ENCODE measurements around the gene ENOPH1.
A peak's percentile ranks its signal among the peaks of the same experiment; 100 is the strongest.
"Not testable (repeated sequence)": the region's sequence is repeated elsewhere in the genome, so short reads cannot be mapped to it uniquely, and the experiment has no call there.

The ENOPH1 gene

DNA sequence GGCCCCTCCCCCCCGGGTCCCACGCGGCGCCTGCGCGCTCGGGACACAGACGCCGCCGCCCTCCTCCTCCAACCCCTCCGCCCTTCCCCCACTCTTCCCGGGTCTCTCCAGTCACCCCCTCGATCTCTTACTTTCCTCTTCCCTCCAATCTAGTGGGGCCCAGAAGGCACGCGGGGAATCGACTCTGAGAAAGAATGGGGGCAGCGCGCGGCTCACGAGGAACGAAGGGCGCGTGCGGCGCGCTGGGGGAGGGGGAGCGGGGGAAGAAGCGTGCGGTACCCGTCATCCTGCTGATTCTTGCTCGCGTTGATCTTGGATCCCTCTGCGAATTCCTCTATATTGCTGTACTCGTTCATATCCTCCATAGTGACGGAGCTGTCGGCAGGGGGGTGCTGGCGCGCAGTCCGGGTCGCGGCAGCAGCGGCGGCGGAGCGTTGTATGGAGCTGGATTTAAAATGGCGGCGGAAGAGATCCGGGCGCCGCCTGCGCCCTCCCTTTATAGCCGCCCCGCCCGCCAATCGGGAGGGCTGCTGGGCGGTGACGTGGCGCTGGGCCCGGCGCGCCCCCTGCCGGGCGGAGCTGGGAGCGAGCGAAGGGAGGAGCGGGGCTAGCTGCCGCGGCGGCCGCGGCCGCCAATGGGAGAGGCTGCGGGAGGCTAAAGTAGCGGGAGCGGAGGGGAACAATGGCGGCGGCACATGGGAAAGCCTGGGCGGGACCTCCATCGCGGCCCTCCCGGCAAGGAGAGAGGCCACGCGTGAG, 1.2 kb upstream of the ENOPH1 start:
- DNase-seq: peak; percentile 91 to 96

GRCh38 chr4:82429728-82430192, 630 bp upstream of the ENOPH1 start:
- peak; percentile 73 to 82 for DNase-seq

DNA sequence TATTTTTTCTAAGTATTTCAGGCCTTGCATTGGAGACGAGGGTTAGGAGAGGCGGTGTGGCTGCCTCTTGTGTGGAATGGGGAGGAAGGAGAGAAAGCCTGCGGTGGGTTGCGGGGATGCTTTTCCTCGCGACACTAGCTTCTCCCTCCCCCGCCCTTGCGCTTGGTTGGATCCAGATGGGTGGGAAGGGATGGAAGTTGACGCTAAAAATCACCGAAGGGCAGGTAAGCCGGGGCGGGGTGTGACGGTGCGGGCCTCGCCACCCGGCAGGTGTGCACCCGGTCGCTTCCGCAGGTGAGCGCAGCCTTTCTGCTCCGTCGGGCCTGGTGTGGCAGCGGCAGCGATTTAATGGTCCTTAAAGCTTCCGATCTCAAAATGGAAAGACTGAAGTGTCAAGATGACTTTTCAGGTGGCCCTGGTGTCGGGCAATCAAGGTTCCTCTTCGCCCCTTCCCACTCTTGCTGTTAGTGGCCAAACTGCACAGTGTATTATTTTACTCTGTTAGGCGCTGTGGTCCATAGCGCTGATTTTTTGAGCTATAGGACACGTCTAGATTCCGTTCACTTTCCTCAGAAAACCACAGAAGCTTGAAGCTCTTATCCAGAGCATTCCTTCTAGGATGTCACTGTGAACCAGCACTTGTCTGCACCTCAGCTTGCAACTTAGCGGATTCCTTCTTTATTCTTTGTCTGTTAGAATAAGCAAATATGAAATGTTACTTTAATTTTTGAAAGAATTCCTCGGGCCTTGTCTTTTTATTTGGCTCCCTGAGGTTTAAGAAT, 765 bp downstream of the ENOPH1 start:
- DNase-seq: peak; percentile 14 to 55

DNA sequence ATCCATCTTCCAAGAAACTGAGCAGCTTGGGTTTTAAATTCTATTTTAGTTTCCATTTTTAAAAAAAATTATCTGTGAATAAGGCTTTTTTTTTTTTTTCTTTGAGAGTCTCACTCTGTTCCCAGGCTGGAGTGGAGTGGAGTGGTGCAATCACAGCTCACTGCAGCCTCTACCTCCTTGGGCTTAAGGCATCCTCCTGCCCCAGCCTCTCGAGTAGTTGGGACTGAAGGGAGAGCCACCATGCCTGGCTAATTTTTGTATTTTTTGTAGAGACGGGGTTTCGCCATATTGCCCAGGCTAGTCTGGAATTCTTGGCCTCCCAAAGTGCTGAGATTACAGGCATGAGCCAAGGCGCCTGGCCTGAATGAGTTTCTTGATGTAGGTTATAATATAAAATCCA, 1.4 kb downstream of the ENOPH1 start:
- DNase-seq: no peak

DNA sequence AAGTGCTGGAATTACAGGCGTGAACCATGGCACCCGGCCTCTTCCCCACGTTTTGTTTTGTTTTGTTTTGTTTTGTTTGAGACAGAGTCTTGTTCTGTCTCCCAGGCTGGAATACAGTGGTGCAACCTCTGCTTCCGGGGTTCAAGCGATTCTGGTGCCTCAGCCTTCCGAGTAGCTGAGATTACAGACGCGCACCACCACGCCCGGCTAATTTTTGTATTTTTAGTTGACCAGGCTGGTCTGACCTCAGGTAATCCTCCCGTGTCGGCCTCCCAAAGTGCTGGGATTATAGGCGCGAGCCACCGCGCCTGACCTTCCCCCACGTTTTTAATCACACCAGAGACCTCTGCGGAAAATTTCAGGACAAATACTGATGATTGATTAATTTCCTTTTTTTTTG, 2.2 kb downstream of the ENOPH1 start:
- no peak for DNase-seq

GRCh38 chr4:82433791-82434190, 3.4 kb downstream of the ENOPH1 start:
- DNase-seq: no peak

DNA sequence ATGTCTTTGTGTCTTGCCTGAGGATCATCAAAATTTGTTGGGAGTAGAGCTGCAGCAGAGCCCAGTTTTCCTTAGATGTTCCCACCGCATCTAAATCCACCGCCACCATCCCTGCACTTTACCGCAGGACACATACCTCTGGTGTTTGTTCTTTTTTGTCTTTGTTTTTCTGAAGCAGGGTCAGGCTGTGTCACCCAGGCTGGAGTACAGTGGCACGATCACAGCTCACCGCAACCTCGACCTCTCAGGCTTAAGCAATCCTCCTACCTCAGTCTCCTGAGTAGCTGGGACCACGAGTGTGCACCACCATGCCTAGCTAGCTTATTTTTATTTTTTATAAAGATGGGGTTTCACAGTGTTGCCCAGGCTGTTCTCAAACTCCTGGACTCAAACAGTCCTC, 4.6 kb downstream of the ENOPH1 start:
- DNase-seq: no peak

DNA sequence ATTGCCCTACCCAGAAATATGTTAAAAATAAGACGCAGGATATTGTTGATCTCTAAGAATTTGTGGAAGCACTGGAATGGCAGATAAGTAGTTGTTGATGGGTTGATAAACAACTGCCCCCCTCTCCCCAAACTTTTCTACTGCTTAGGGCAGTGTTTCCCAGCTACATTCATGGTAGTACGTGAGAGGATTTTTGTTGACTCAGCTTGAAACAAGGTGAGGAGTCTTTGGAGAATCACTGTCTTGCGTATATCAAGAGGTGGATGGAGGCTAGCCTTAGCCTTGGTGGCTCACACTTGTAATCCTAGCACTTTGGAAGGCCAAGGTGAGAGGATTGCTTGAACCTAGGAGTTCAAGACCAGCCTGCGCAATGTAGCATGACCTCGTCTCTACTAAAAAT, 5.7 kb downstream of the ENOPH1 start:
- DNase-seq: no peak

- no peak for DNase-seq
Observed at GRCh38 chr4:82436780-82437179, 6.4 kb downstream of the ENOPH1 start.

DNA sequence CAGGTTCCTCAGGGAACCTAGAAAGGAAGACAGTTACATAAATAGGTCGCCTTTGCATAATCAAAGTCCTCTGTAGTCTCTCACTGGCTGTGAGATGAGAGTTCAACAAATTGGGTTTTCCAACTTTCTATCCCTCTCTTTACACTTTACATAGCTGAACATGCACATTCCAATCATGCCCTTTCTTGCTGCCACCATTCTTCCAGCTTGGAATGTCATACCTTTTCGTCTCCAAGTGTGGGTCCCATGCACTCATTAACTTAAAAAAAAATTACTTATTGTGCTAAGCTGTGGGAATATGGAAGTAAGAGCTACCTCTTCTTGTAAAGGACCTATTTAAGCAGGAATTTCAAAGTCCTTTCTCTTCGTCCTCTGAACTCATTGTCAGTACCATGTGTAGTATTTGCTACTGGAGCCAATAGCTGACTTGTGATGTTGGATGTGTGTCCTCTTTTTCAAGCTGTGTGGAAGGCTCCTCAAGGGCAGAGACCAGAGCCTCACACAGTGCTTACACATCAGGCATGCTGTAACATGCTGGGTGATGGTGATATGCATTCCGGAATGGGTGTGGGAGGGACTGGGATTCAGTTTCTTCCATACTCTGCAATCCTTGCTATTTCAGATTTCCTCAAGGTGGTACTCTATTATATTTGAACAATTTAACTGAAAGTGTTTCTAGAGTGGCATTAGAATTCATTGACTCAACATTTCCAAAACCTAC, 7.1 kb downstream of the ENOPH1 start:
- DNase-seq: no peak

DNA sequence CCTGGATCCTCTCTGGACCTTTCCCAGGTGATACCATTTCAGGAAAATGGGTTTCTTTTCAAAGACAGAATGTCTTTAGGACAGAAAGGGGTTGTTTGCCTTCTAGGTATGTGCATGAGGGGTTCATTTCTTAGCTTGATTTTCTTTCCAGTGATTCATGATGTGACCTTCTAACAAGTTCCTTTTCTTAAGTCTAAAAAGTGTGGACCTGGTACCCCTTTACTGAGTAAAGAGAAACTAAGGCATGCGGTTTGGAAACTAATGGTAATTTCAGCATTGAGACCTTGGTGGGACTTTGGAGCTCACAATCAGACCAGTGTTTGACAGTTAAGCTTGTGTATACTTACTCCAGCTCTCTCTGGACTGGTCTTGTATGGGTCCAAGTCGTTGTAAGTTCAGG, 8.7 kb downstream of the ENOPH1 start:
- no peak for DNase-seq

GRCh38 chr4:82447886-82448285, 17.5 kb downstream of the ENOPH1 start:
- DNase-seq: no peak

- DNase-seq: no peak
Observed at GRCh38 chr4:82450966-82451755, 20.8 kb downstream of the ENOPH1 start.

- no peak for DNase-seq
Observed at GRCh38 chr4:82452026-82452425, 21.6 kb downstream of the ENOPH1 start.

- no peak for DNase-seq
Observed at GRCh38 chr4:82457266-82457665, 26.9 kb downstream of the ENOPH1 start.

DNA sequence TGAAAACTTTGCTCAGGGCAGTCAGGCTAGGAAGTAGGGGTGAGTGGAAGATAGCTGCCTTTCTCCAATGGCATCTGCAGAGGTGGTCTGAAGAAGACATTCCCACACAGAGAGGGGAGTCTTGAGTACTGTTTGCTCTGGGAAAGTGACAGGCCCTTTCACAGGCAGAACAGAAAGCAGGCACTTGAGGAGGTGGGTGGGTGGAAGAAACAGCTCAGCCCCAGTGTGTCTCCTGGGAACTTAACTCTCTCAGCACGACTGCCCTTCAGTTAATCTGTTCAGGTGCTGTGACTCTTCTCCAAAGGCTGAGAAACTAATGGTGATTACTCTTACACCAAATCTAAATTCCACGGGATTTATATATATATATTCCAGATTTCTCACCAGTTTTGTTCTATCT, 28.3 kb downstream of the ENOPH1 start:
- no peak for DNase-seq

GRCh38 chr4:82461710-82462109, 31.3 kb downstream of the ENOPH1 start:
- DNase-seq: no peak

GRCh38 chr4:82462415-82462831, 32.0 kb downstream of the ENOPH1 start:
- peak; percentile 81 to 87 for DNase-seq

GRCh38 chr4:82463221-82463620, 32.8 kb downstream of the ENOPH1 start:
- DNase-seq: no peak

DNA sequence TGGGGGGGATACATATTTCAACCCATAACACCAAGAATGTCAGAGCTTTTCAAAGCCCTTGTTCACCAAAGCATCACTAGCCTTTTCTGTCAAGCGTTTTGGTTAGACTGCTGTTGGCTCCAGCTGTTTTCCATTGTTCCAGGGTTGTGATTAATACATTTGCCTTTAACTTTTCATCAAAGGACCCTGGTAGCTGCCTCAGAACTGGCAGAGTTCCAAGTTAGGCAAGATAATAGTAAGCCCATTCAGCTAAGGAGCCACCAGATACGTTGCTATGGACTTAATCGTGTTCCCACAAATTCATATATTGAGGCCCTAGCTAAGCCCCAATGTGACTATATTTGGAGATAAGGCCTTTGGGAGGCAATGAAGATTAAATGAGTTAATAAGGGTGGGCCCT, 37.1 kb downstream of the ENOPH1 start:
- DNase-seq: no peak

GRCh38 chr4:82469791-82470345, 39.5 kb downstream of the ENOPH1 start:
- no peak for DNase-seq

- DNase-seq: not testable (repeated sequence)
Observed at GRCh38 chr4:82473080-82473479, 42.7 kb downstream of the ENOPH1 start.
